ENCODE results near the gene DCP2.

DNA sequence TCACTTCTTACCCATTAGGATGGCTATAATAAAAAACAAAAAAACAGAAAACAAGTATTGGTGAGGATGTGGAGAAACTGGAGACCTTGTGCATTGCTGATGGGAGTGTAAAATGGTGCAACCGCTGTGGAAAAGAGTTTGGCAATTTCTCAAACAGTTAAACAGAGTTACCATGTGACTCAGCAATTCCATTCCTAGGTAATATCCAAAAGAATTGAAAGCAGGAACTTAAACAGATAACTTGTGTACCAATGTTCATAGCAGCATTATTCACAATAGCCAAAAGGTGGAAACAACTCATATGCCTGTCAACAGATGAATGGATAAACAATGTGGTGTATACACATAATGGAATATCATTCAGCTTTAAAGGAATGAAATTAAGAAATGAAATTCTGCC is 28.9 kb downstream of the DCP2 start:
- TF ChIP-seq, protein P1, sequence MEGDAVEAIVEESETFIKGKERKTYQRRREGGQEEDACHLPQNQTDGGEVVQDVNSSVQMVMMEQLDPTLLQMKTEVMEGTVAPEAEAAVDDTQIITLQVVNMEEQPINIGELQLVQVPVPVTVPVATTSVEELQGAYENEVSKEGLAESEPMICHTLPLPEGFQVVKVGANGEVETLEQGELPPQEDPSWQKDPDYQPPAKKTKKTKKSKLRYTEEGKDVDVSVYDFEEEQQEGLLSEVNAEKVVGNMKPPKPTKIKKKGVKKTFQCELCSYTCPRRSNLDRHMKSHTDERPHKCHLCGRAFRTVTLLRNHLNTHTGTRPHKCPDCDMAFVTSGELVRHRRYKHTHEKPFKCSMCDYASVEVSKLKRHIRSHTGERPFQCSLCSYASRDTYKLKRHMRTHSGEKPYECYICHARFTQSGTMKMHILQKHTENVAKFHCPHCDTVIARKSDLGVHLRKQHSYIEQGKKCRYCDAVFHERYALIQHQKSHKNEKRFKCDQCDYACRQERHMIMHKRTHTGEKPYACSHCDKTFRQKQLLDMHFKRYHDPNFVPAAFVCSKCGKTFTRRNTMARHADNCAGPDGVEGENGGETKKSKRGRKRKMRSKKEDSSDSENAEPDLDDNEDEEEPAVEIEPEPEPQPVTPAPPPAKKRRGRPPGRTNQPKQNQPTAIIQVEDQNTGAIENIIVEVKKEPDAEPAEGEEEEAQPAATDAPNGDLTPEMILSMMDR (IDR thresholded peaks at IDR 0.05; ENCODE audit: low read depth, low read length, poor library complexity, severe bottlenecking), result no peak
- TF ChIP-seq EZH2phosphoT487 (IDR thresholded peaks at IDR 0.05; ENCODE audit: borderline replicate concordance, low read length), result no peak
